HL-60/S4 treated with phorbol 12-myristate 13-acetate at 8.2 ng/mL for 4 days and 3 days (cell line): ENCODE measurements around the gene MS4A5.
"Not testable (repeated sequence)": the region's sequence is repeated elsewhere in the genome, so short reads cannot be mapped to it uniquely, and the experiment has no call there.

Source experiments
- in situ Hi-C: fragments of 300-500 bp; cut with MboI; formaldehyde crosslinking; loops from 2 replicates; pipeline ENCODE4 v1.15.0; 2022; ENCODE audit warnings: low sequenced_read_pairs

The MS4A5 gene

GRCh38 chr11:60429272-60429671 is at the start of gene MS4A5:
MS4A5 (plus strand) TSS chr11:60429572; CDS start chr11:60429675, 103 bp downstream.
- in situ Hi-C loops, result no loop called here

- in situ Hi-C loops, result no loop called here
Observed at GRCh38 chr11:60389279-60389910, 40.0 kb upstream of the MS4A5 start.

GRCh38 chr11:60390419-60390818 is 39.0 kb upstream of the MS4A5 start:
- in situ Hi-C loops, result no loop called here

GRCh38 chr11:60392361-60392760 is 37.0 kb upstream of the MS4A5 start:
- in situ Hi-C loops, result no loop called here

- in situ Hi-C loops, result no loop called here
Observed at GRCh38 chr11:60393016-60393415, 36.4 kb upstream of the MS4A5 start.

GRCh38 chr11:60394666-60395380 is 34.5 kb upstream of the MS4A5 start:
- in situ Hi-C loops, result no loop called here

- in situ Hi-C loops, result no loop called here
Observed at GRCh38 chr11:60396382-60396781, 33.0 kb upstream of the MS4A5 start, which contains the start of gene MS4A14. MS4A14 (plus strand) TSS chr11:60396459; CDS start chr11:60396579, 120 bp downstream.

- in situ Hi-C loops, result no loop called here
Observed at GRCh38 chr11:60396799-60397198, 32.6 kb upstream of the MS4A5 start.

GRCh38 chr11:60420015-60420414 is 9.4 kb upstream of the MS4A5 start:
- in situ Hi-C loops, result no loop called here

- in situ Hi-C loops, result no loop called here
Observed at GRCh38 chr11:60422609-60423008, 6.8 kb upstream of the MS4A5 start.

GRCh38 chr11:60428517-60428916 is 855 bp upstream of the MS4A5 start:
- in situ Hi-C loops, result no loop called here

- in situ Hi-C loops, result no loop called here
Observed at GRCh38 chr11:60431251-60431650, 1.9 kb downstream of the MS4A5 start.

- in situ Hi-C loops, result no loop called here
Observed at GRCh38 chr11:60433401-60433800, 4.0 kb downstream of the MS4A5 start.

- in situ Hi-C loops, result no loop called here
Observed at GRCh38 chr11:60447070-60447469, 17.7 kb downstream of the MS4A5 start.

GRCh38 chr11:60447846-60448245 is 18.5 kb downstream of the MS4A5 start:
- in situ Hi-C loops, result no loop called here

- in situ Hi-C loops, result not testable (repeated sequence)
Observed at GRCh38 chr11:60451185-60451584, 21.8 kb downstream of the MS4A5 start.

- in situ Hi-C loops, result no loop called here
Observed at GRCh38 chr11:60454212-60454611, 24.8 kb downstream of the MS4A5 start.

GRCh38 chr11:60455531-60456042 is 26.2 kb downstream of the MS4A5 start, which contains the start of gene MS4A1:
MS4A1 (plus strand) TSS chr11:60455847; CDS start chr11:60462375, 6,528 bp downstream.
- in situ Hi-C loops, result no loop called here

- in situ Hi-C loops, result no loop called here
Observed at GRCh38 chr11:60457576-60457975, 28.2 kb downstream of the MS4A5 start.

GRCh38 chr11:60459345-60459744 is 30.0 kb downstream of the MS4A5 start:
- in situ Hi-C loops, result no loop called here

- in situ Hi-C loops, result no loop called here
Observed at GRCh38 chr11:60468829-60469228, 39.5 kb downstream of the MS4A5 start.

- in situ Hi-C loops, result no loop called here
Observed at GRCh38 chr11:60469723-60470122, 40.4 kb downstream of the MS4A5 start.
